H1 (cell line): ENCODE measurements around the gene VSIR. TPM values are rescaled to one million over a fixed set of nuclear protein-coding genes. Genes with fewer than 3 reads are reported as not detected.

Source experiments
- CTCF ChIA-PET: fragments of 300-600 bp; sonication (Branson Sonifier 250); formaldehyde crosslinking; loops from one replicate; lab custom pipeline; 2021; ENCODE audit not compliant: partially characterized antibody; lab: Charles Lee
- POLR2A ChIA-PET: fragments of 300-600 bp; sonication (Branson Sonifier 250); formaldehyde crosslinking; loops from one replicate; lab custom pipeline; 2021; ENCODE audit warnings: inconsistent platforms; ENCODE audit not compliant: partially characterized antibody; lab: Charles Lee
- DNase-seq, 2 experiments: peaks; one replicate each; pipeline versions ENCODE4 v3.0.0 to v3.0.0-alpha.2; 2010 to 2022; ENCODE audit warnings: low spot score in 2 of 2, low read depth in 1 of 2, mixed read lengths in 1 of 2
- FAIRE-seq: peaks from 2 replicates; lab custom pipeline; 2011; peaks lifted over from hg19 to GRCh38; lab: Jason Lieb, UNC
- H2AFZ ChIP-seq: 2 replicates; pipeline ENCODE4 v1.8.1; 2012; ENCODE audit warnings: low read length, inconsistent platforms
- H2AK5ac ChIP-seq: 2 replicates; pipeline ENCODE4 v1.6.1; 2013; ENCODE audit warnings: low read depth, low read length
- H2BK120ac ChIP-seq: replicated peaks from 2 replicates; pipeline ENCODE3; 2013; ENCODE audit warnings: low read depth, low read length, inconsistent platforms
- H2BK12ac ChIP-seq: 2 replicates; pipeline ENCODE4 v1.6.1; 2013; ENCODE audit warnings: low read depth, low read length
- H2BK15ac ChIP-seq: 2 replicates; pipeline ENCODE4 v1.6.1; 2013; ENCODE audit warnings: low read length
- H2BK20ac ChIP-seq: 2 replicates; pipeline ENCODE4 v1.6.1; 2013; ENCODE audit warnings: low read length
- H2BK5ac ChIP-seq: 2 replicates; pipeline ENCODE4 v1.6.1; 2013; ENCODE audit warnings: low read depth, low read length
- H3K14ac ChIP-seq: 2 replicates; pipeline ENCODE4 v1.6.1; 2013; ENCODE audit warnings: inconsistent platforms; ENCODE audit not compliant: insufficient read length
- H3K18ac ChIP-seq: 2 replicates; pipeline ENCODE4 v1.6.1; 2013; ENCODE audit warnings: low read length; ENCODE audit errors: extremely low read depth
- H3K23ac ChIP-seq: 2 replicates; pipeline ENCODE4 v1.6.1; 2013; ENCODE audit warnings: inconsistent platforms; ENCODE audit not compliant: insufficient read length
- H3K23me2 ChIP-seq: 2 replicates; pipeline ENCODE4 v1.6.1; 2013; ENCODE audit warnings: low read depth, low read length
- H3K27ac ChIP-seq: 2 replicates; pipeline ENCODE4 v1.6.1; 2011; ENCODE audit warnings: low read depth, low read length, inconsistent platforms
- H3K27me3 ChIP-seq, 4 experiments: replicated peaks in 1 of 4; 1 replicate in 1 of 4; 2 replicates in 3 of 4; pipeline versions ENCODE4 v1.6.1 to v1.8.1; 2011 to 2013; ENCODE audit warnings: low read length in 3 of 4, mild to moderate bottlenecking in 3 of 4, inconsistent platforms in 2 of 4, mixed read lengths in 2 of 4, moderate library complexity in 1 of 4; ENCODE audit not compliant: control insufficient read depth in 3 of 4, insufficient read depth in 3 of 4; ENCODE audit errors: extremely low read depth in 1 of 4
- H3K36me3 ChIP-seq, 4 experiments: 2 replicates each; pipeline versions ENCODE4 v1.6.1 to v1.8.1; 2011 to 2013; ENCODE audit warnings: mild to moderate bottlenecking in 4 of 4, low read length in 3 of 4, moderate library complexity in 2 of 4, control low read depth in 1 of 4, inconsistent platforms in 1 of 4; ENCODE audit not compliant: insufficient read depth in 4 of 4, control insufficient read depth in 2 of 4
- H3K4ac ChIP-seq: replicated peaks from 2 replicates; pipeline ENCODE3; 2013; ENCODE audit warnings: low read length, low read depth, mixed read lengths, inconsistent platforms; ENCODE audit not compliant: insufficient read length
- H3K4me1 ChIP-seq, 4 experiments: replicated peaks in 1 of 4; 1 replicate in 1 of 4; 2 replicates in 3 of 4; pipeline versions ENCODE4 v1.6.1 to v1.8.1; 2011 to 2013; ENCODE audit warnings: low read length in 3 of 4, inconsistent platforms in 2 of 4, mixed read lengths in 1 of 4; ENCODE audit not compliant: insufficient read depth in 4 of 4, control insufficient read depth in 3 of 4
- H3K4me2 ChIP-seq, 2 experiments: 2 replicates each; pipeline versions ENCODE4 v1.6.1 to v1.8.1; 2011 to 2013; ENCODE audit warnings: low read depth in 2 of 2, low read length in 2 of 2, control low read depth in 1 of 2, inconsistent platforms in 1 of 2, mild to moderate bottlenecking in 1 of 2; ENCODE audit not compliant: insufficient read depth in 1 of 2
- H3K4me3 ChIP-seq, 4 experiments: fragments of 200-600, 300-600 bp in 1 of 4; sonication (generic), shearing (Covaris generic), sonication (Bioruptor Twin) in 1 of 4; 2 replicates each; pipeline versions ENCODE4 v1.5.1 to v1.8.1; 2011 to 2016; ENCODE audit warnings: low read length in 4 of 4, low read depth in 3 of 4, control low read depth in 2 of 4, inconsistent platforms in 2 of 4, mild to moderate bottlenecking in 2 of 4, mixed read lengths in 1 of 4, moderate library complexity in 1 of 4; ENCODE audit not compliant: insufficient read depth in 2 of 4; ENCODE audit errors: extremely low read depth in 1 of 4
- H3K56ac ChIP-seq: replicated peaks from 2 replicates; pipeline ENCODE3; 2013; ENCODE audit warnings: low read depth, mild to moderate bottlenecking, mixed read lengths, low read length, inconsistent platforms; ENCODE audit not compliant: insufficient read length
- H3K79me1 ChIP-seq: 2 replicates; pipeline ENCODE4 v1.6.1; 2013; ENCODE audit warnings: low read depth, low read length, control low read depth
- H3K79me2 ChIP-seq, 2 experiments: 2 replicates each; pipeline versions ENCODE4 v1.6.1 to v1.8.1; 2012 to 2013; ENCODE audit warnings: low read length in 2 of 2, mild to moderate bottlenecking in 2 of 2, inconsistent platforms in 1 of 2; ENCODE audit not compliant: insufficient read depth in 2 of 2, control insufficient read depth in 1 of 2
- H3K9ac ChIP-seq, 4 experiments: replicated peaks in 1 of 4; 1 replicate in 1 of 4; 2 replicates in 3 of 4; pipeline versions ENCODE4 v1.6.1 to v1.8.1; 2011 to 2013; ENCODE audit warnings: low read depth in 3 of 4, low read length in 3 of 4, control low read depth in 2 of 4, mild to moderate bottlenecking in 2 of 4, moderate library complexity in 2 of 4, inconsistent platforms in 1 of 4; ENCODE audit errors: extremely low read depth in 1 of 4
- H3K9me3 ChIP-seq, 2 experiments: 2 replicates each; pipeline versions ENCODE4 v1.6.1 to v1.8.1; 2012 to 2013; ENCODE audit warnings: mild to moderate bottlenecking in 2 of 2, moderate library complexity in 2 of 2, control low read depth in 1 of 2, inconsistent platforms in 1 of 2, low read depth in 1 of 2, low read length in 1 of 2, mixed read lengths in 1 of 2; ENCODE audit not compliant: insufficient read depth in 2 of 2
- H4K20me1 ChIP-seq, 2 experiments: replicated peaks in 1 of 2; 2 replicates each; pipeline versions ENCODE3 to v1.8.1; 2011 to 2013; ENCODE audit warnings: inconsistent platforms in 2 of 2, low read length in 2 of 2, mild to moderate bottlenecking in 1 of 2; ENCODE audit not compliant: insufficient read depth in 2 of 2, control insufficient read depth in 1 of 2
- H4K5ac ChIP-seq: 2 replicates; pipeline ENCODE4 v1.6.1; 2013; ENCODE audit warnings: low read length, low read depth, mixed read lengths, inconsistent platforms; ENCODE audit not compliant: insufficient read length
- H4K8ac ChIP-seq: 2 replicates; pipeline ENCODE4 v1.8.0; 2013; ENCODE audit warnings: mild to moderate bottlenecking, moderate library complexity, low read length, inconsistent platforms; ENCODE audit not compliant: insufficient read depth; ENCODE audit errors: extremely low read depth
- H4K91ac ChIP-seq: replicated peaks from 2 replicates; pipeline ENCODE3; 2013; ENCODE audit warnings: low read length, mixed read lengths, inconsistent platforms; ENCODE audit not compliant: insufficient read length
- CBX8 ChIP-seq: fragments of 300-800, 300-1000 bp; sonication (generic); IDR thresholded peaks from 2 replicates; pipeline ENCODE4 v1.7.1; 2016; ENCODE audit warnings: low read depth, low read length, borderline replicate concordance
- HDAC6 ChIP-seq: IDR thresholded peaks from one replicate; pipeline ENCODE4 v1.7.1; 2012; ENCODE audit warnings: low read depth, mild to moderate bottlenecking, inconsistent platforms, low read length, moderate library complexity
- JUN ChIP-seq: IDR thresholded peaks from 2 replicates; pipeline ENCODE4 v1.6.1; 2011; ENCODE audit warnings: low read depth, mild to moderate bottlenecking, improper control_type of control experiment, low read length
- KDM5A ChIP-seq: fragments of 200-600 bp; IDR thresholded peaks from 2 replicates; pipeline ENCODE4 v1.7.1; 2012; ENCODE audit warnings: mild to moderate bottlenecking, low read length, inconsistent platforms, mixed read lengths
- POLR2A ChIP-seq, 2 experiments: IDR thresholded peaks; 1 replicate in 1 of 2; 2 replicates in 1 of 2; pipeline ENCODE4 v1.6.1; 2011; ENCODE audit warnings: low read depth in 2 of 2, low read length in 2 of 2, mild to moderate bottlenecking in 2 of 2; ENCODE audit errors: control extremely low read depth in 1 of 2
- ZNF274 ChIP-seq: IDR thresholded peaks from 2 replicates; pipeline ENCODE4 v1.7.0; 2012; ENCODE audit warnings: low read length, borderline replicate concordance; ENCODE audit errors: extremely low read depth
- WGBS, 2 experiments: shearing (Covaris generic) in 1 of 2; methylation state at CpG; one replicate each; pipeline versions ENCODE4 v1.1.6 to v1.1.7; 2013 to 2015; ENCODE audit warnings: low lambda C conversion rate in 2 of 2, mixed read lengths in 2 of 2, inconsistent platforms in 1 of 2, low coverage in 1 of 2, missing lambda C conversion rate in 1 of 2; ENCODE audit not compliant: insufficient replicate concordance in 2 of 2, insufficient coverage in 1 of 2, insufficient read length in 1 of 2; ENCODE audit errors: extremely low coverage in 1 of 2, missing lambda C conversion rate in 1 of 2; 5-methylcytosine and 5-hydroxymethylcytosine counted together
- polyA plus RNA-seq, 7 experiments: library from polyadenylated mRNA; depleted of rRNA in 3 of 7; stranded (reverse) in 5 of 7; unstranded in 2 of 7; fragments of >200 nt in 5 of 7; fragments of 200-250 nt in 2 of 7; gene quantifications; 1 replicate in 5 of 7; 2 replicates in 1 of 7; 4 replicates in 1 of 7; pipeline versions ENCODE4 v1.2.1 to v1.2.3, GENCODE V29; 2011 to 2013; ENCODE audit warnings: missing spikeins in 2 of 7, mixed read lengths in 2 of 7
- total RNA-seq: library from RNA; stranded (reverse); fragmentation: NEBNext Ultra II Directional; extraction: Animal tissue kit (Norgen Biotek cat#: 25700); gene quantifications from 2 replicates; pipeline ENCODE4 v1.2.1, GENCODE V29; 2021
- TF ChIP-seq, protein P1 (sequence below): IDR thresholded peaks from 2 replicates; pipeline ENCODE4 v1.6.1; 2011; ENCODE audit warnings: low read length, improper control_type of control experiment

Gene VSIR
- total and polyA plus RNA-seq, 2 of the 8 experiments (the other 6 are each of a cell fraction or from before 2014, with no cell fraction given) = 0.33 TPM; not detected in 1

DNA sequence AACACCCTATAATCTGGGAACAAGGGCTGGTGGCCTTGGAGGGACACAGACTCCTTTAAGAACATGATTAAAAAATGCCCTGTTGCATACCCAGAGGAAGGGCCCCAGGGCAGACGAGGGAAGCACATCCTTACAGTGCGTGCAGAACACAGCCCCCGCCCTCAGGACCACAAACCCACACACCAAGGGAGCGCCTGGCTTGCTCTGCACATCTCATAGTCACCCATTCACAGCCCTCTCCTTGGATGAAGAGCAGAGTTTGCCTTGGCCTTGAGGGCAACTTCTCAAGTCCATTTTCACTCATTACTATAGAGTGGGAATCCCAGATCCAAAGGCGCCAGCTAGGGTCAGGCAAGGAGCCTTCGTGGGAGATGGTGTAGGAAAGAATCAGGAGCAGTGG, 6.3 kb upstream of the VSIR start:
- no peak overlapping the region for H2BK15ac ChIP-seq
- H3K23ac ChIP-seq = no peak overlapping the region
- H3K4ac ChIP-seq = no peak overlapping the region
- WGBS, 2 experiments = 96% methylated on average over 6 of the region's 6 CpGs; no CpG with 5 or more reads in 1 of the 2 experiments
- H2BK5ac ChIP-seq = no peak overlapping the region
- H2AK5ac ChIP-seq = no peak overlapping the region
- H2BK12ac ChIP-seq = no peak overlapping the region
- no peaks in the 10 kb centered on the region for H4K20me1 ChIP-seq
- H2AFZ ChIP-seq = no peak overlapping the region
- H4K5ac ChIP-seq = no peak overlapping the region
- H3K23me2 ChIP-seq = no peaks in the 10 kb centered on the region
- no peak overlapping the region for H3K27ac ChIP-seq
- DNase-seq (no peak), FAIRE-seq (no peak)
- H3K4me3 ChIP-seq = no peak overlapping the region
- H3K79me1 ChIP-seq = no peaks in the 10 kb centered on the region; the same call in 1 of the 2 replicates
- H4K8ac ChIP-seq = no peak overlapping the region
- CTCF ChIA-PET = interaction anchor here (0.7 to 1.4 kb wide), 6 partner anchors 12 to 71 kb away, joined by 3 to 5 read pairs (median 4); no protein-coding TSS in a partner anchor
- no peak overlapping the region for H3K14ac ChIP-seq
- TF ChIP-seq POLR2A (IDR thresholded peaks at IDR 0.05; ENCODE audit: control extremely low read depth in 1 of 2, low read depth in 2 of 2, low read length in 2 of 2) (no peak), HDAC6 (no peak), CBX8 (no peak), JUN (no peak), KDM5A (no peak), ZNF274 (no peak)
- TF ChIP-seq, protein P1, sequence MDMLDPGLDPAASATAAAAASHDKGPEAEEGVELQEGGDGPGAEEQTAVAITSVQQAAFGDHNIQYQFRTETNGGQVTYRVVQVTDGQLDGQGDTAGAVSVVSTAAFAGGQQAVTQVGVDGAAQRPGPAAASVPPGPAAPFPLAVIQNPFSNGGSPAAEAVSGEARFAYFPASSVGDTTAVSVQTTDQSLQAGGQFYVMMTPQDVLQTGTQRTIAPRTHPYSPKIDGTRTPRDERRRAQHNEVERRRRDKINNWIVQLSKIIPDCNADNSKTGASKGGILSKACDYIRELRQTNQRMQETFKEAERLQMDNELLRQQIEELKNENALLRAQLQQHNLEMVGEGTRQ = no peak
- no peak overlapping the region for H3K9ac ChIP-seq
- POLR2A ChIA-PET = no interaction called here
- H3K18ac ChIP-seq = no peak overlapping the region
- no peak overlapping the region for H2BK120ac ChIP-seq
- H2BK20ac ChIP-seq = no peak overlapping the region
- H3K9me3 ChIP-seq = 0 out of 4 replicates have a peak, but pooled peaks cover 0 to 6% of the 10 kb centered on the region in 2 experiments
- no peaks in the 10 kb centered on the region for H3K79me2 ChIP-seq
- no peaks in the 10 kb centered on the region for H3K27me3 ChIP-seq
- H3K56ac ChIP-seq = no peak overlapping the region
- no peak overlapping the region for H3K4me2 ChIP-seq
- H3K4me1 ChIP-seq = peaks cover 0 to 6% (median 3%) of the 10 kb centered on the region in 4 experiments; a peak in 5 of 7 replicates
- no peaks in the 10 kb centered on the region for H3K36me3 ChIP-seq
- H4K91ac ChIP-seq = no peak overlapping the region
